Measurements from ENCODE around the gene DCDC2C. TPM values are rescaled to one million over a fixed set of nuclear protein-coding genes. Genes with fewer than 3 reads are reported as not detected.

The DCDC2C gene
- total and polyA plus RNA-seq, 9 of the 15 experiments (the other 6 are each of a cell fraction or from before 2014, with no cell fraction given): not detected

DNA sequence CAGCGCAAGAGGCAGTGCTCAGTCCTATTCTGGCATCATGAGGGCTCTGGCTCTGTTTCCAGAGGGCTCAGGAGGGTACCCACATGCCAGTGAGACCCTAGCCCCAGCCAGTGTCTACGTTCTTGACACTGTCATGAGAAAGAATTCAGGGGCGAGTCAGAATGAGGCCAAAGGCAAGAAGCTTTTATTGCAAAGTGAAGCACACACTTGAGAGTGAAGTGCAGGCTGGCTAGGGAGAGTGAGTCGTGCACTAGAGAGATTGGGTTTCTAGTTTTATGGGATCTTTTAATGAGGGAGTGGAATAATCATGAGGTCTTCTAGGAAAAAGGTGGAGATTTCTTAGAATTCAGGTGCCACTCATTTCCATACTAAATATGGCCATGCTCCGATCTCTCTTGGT, 164.1 kb downstream of the DCDC2C start (continued):
- TF ChIP-seq CHD7 (IDR thresholded peaks at IDR 0.05; ENCODE audit: low read depth, low read length) (no peak), ETS2 (tag; IDR thresholded peaks at IDR 0.05; ENCODE audit: borderline replicate concordance, poor library complexity, severe bottlenecking) (no peak), WHSC1 (IDR thresholded peaks at IDR 0.05; ENCODE audit: low read length) (no peak), FOXP4 (CRISPR knock-in tag; IDR thresholded peaks at IDR 0.05; ENCODE audit: borderline replicate concordance) (no peak)
